Heart left ventricle (tissue), 13 donors: ENCODE data around the gene MCM10.

Experiments used
- POLR2A ChIP-seq, 2 donors: fragments of 450-650 bp; IDR thresholded peaks; one replicate each; pipeline ENCODE4 v1.6.1; 2017; ENCODE audit warnings: antibody characterized with exemption in 2 of 2, mild to moderate bottlenecking in 2 of 2, moderate library complexity in 2 of 2
- TF ChIP-seq, protein P1 (sequence below), 12 donors: fragments of 200-600 bp; sonication (generic) in 4 of 12; IDR thresholded peaks; one replicate each; pipeline versions ENCODE4 v1.5.0 to v1.8.0; 2018 to 2022; ENCODE audit warnings: antibody characterized with exemption in 12 of 12, mild to moderate bottlenecking in 5 of 12
- donor health status: ischemic (EF 13 %, LVEDD 7.1; RV severe dilation, severe dysfunction).
- donor health status: DM: no; HTN: yes; CAD: no.
- donor health status: DM: no; HTN: no; CAD: no.
- donor health status: ischemic (EF 25% LVEDD 6.9; RV normal size, moderate dysfunction).
- donor health status: ischemic (EF 25% LVEDD 5.7; RV mildly dilated, moderate dysfunction).
- donor health status: ischemic (EF 35%, LVEDD 5.7; RV mildly dilated, moderate dysfunction).
- donor health status: nonischemic (EF 11% LVEDD 7.7; RV severe dilation, severe dysfunction).
- donor health status: DM: yes; HTN: yes; CAD: no.
- donor health status: PGD.
- donor health status: ischemic (EF 29% LVEDD 5.4; RV normal size, mild dysfunction).
- donor health status: nonischemic (EF 23%, LVEDD 6.1; RV moderate dilation, normal function).

DNA sequence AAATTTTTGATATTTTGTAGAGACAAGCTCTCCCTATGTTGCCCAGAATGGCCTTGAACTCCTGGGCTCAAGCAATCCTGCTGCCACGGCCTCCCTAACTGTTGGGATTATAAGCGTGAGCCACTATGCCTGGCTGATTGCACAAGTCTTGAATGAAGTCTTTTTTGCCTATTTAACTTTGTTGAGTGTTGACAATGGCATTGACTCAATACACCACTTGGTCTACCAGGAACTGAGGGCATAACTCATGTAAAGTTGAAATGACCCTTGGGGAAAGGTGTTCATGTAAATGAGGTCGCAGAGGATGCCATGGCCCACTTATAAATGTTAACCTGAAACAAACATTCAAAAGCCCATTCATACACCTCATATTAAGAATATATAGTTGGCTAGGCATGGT lies 80.3 kb downstream of the MCM10 start:
- TF ChIP-seq, protein P1, sequence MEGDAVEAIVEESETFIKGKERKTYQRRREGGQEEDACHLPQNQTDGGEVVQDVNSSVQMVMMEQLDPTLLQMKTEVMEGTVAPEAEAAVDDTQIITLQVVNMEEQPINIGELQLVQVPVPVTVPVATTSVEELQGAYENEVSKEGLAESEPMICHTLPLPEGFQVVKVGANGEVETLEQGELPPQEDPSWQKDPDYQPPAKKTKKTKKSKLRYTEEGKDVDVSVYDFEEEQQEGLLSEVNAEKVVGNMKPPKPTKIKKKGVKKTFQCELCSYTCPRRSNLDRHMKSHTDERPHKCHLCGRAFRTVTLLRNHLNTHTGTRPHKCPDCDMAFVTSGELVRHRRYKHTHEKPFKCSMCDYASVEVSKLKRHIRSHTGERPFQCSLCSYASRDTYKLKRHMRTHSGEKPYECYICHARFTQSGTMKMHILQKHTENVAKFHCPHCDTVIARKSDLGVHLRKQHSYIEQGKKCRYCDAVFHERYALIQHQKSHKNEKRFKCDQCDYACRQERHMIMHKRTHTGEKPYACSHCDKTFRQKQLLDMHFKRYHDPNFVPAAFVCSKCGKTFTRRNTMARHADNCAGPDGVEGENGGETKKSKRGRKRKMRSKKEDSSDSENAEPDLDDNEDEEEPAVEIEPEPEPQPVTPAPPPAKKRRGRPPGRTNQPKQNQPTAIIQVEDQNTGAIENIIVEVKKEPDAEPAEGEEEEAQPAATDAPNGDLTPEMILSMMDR (IDR thresholded peaks at IDR 0.05) = no peak
- no peak for TF ChIP-seq POLR2A (IDR thresholded peaks at IDR 0.05)
